ENCODE results near the gene CAND2. TPM values are rescaled to one million over a fixed set of nuclear protein-coding genes. Genes with fewer than 3 reads are reported as not detected.

Gene CAND2
- total RNA-seq, 1 donor from 2014 or later: 40.0 TPM

Other genes with a start within 250 kb of the CAND2 start
- gene MKRN2, start 239.6 kb upstream of the CAND2 start, total RNA-seq: 38.0 and 47.9 TPM in 2 replicates
- 122 and 131 TPM in 2 replicates for gene RAF1, start 132.6 kb upstream of the CAND2 start, total RNA-seq
- not detected in 2 replicates for gene TMEM40, start 37.4 kb upstream of the CAND2 start, total RNA-seq
- 456 and 1,124 TPM in 2 replicates for gene RPL32, start 44.9 kb downstream of the CAND2 start, total RNA-seq